ENCODE results near the gene MAP2K3. TPM values are rescaled to one million over a fixed set of nuclear protein-coding genes. Genes with fewer than 3 reads are reported as not detected.
"Not testable (repeated sequence)": the region's sequence is repeated elsewhere in the genome, so short reads cannot be mapped to it uniquely, and the experiment has no call there.

Gene MAP2K3
- total and polyA plus RNA-seq, 2 of the 4 experiments (the other 2 are of a cell fraction), result 23.5 to 82.2 TPM

- H3K9me1 ChIP-seq (ENCODE audit: insufficient read depth, low read length); dilution Hi-C loops (cut with HindIII; ENCODE audit: low sequenced_read_pairs, unreplicated experiment); H3K4ac ChIP-seq (ENCODE audit: low read depth, low read length); POLR2A ChIA-PET (ENCODE audit: unreplicated experiment); H3K79me1 ChIP-seq (ENCODE audit: low read depth in 1 of 2, low read length in 2 of 2); H2AK9ac ChIP-seq (replicated peaks; ENCODE audit: low read depth, low read length, poor library complexity); H4K91ac ChIP-seq (ENCODE audit: insufficient read depth, low read depth, low read length); H2BK120ac ChIP-seq (ENCODE audit: low read depth, low read length); H3K14ac ChIP-seq (replicated peaks; ENCODE audit: low read depth, low read length); H3K4me1 ChIP-seq (ENCODE audit: control insufficient read depth, insufficient read depth, low read length); H2AK5ac ChIP-seq (ENCODE audit: low read depth, low read length); H3K18ac ChIP-seq (ENCODE audit: low read depth, low read length); H3K36me3 ChIP-seq (ENCODE audit: control insufficient read depth, insufficient read depth, low read length); H2AFZ ChIP-seq (replicated peaks; ENCODE audit: low read length, poor library complexity); H3K4me3 ChIP-seq (ENCODE audit: insufficient read depth, low read depth, low read length); DNase-seq; intact Hi-C loops (cut with micrococcal nuclease); H4K8ac ChIP-seq (ENCODE audit: low read depth in 2 of 2, low read length in 2 of 2); BruUV-seq (replicated peaks); H2BK20ac ChIP-seq (ENCODE audit: low read depth, low read length); H3K4me2 ChIP-seq (ENCODE audit: low read depth, low read length); ATAC-seq (ENCODE audit: low read depth); H3K56ac ChIP-seq (ENCODE audit: extremely low read depth, insufficient read depth, low read length); H2BK15ac ChIP-seq (ENCODE audit: low read depth, low read length); H4K5ac ChIP-seq (ENCODE audit: low read depth, low read length); H3K9me3 ChIP-seq (ENCODE audit: control insufficient read depth, insufficient read depth, low read length); H4K20me1 ChIP-seq (ENCODE audit: insufficient read depth, low read length); H2BK5ac ChIP-seq (ENCODE audit: low read depth, low read length, poor library complexity, severe bottlenecking); H3K9ac ChIP-seq (ENCODE audit: low read depth, low read length); H3K27me3 ChIP-seq (ENCODE audit: control insufficient read depth, insufficient read depth, low read length); in situ Hi-C loops (cut with MboI; ENCODE audit: low sequenced_read_pairs); H3K23ac ChIP-seq (ENCODE audit: low read depth, low read length); H3K27ac ChIP-seq (ENCODE audit: insufficient read depth, low read length); CTCF ChIA-PET: not testable (repeated sequence)
- no CpG with 5 or more reads among the region's 19 CpGs for WGBS, 2 experiments (ENCODE audit: extremely low coverage in 2 of 2, insufficient read length in 1 of 2)
Observed at GRCh38 chr17:21350495-21350894, 66.0 kb downstream of the MAP2K3 start.
